Keratinocyte (primary cell): ENCODE data around the gene G2E3. TPM values are rescaled to one million over a fixed set of nuclear protein-coding genes. Genes with fewer than 3 reads are reported as not detected.

Experiments used
- DNase-seq: peaks from one replicate; pipeline ENCODE4 v3.0.0-alpha.2; 2011; ENCODE audit warnings: low read depth, missing footprints, low spot score
- FAIRE-seq: peaks from 2 replicates; lab custom pipeline; 2011; peaks lifted over from hg19 to GRCh38; lab: Jason Lieb, UNC
- H2AFZ ChIP-seq: 2 replicates; pipeline ENCODE4 v1.6.0; 2012; ENCODE audit warnings: low read length, control low read depth, inconsistent platforms; ENCODE audit not compliant: control insufficient read depth
- H3K27ac ChIP-seq: 2 replicates; pipeline ENCODE4 v1.5.1; 2011; ENCODE audit warnings: low read length; ENCODE audit not compliant: control insufficient read depth, insufficient read depth
- H3K27me3 ChIP-seq: 3 replicates; pipeline ENCODE4 v1.6.0; 2011; ENCODE audit warnings: low read length; ENCODE audit not compliant: control insufficient read depth, insufficient read depth; ENCODE audit errors: extremely low read depth
- H3K36me3 ChIP-seq, 2 experiments: 2 replicates in 1 of 2; 3 replicates in 1 of 2; pipeline ENCODE4 v1.5.1; 2011; ENCODE audit warnings: low read length in 2 of 2, mild to moderate bottlenecking in 1 of 2; ENCODE audit not compliant: control insufficient read depth in 2 of 2, insufficient read depth in 2 of 2; ENCODE audit errors: extremely low read depth in 1 of 2
- H3K4me1 ChIP-seq: 3 replicates; pipeline ENCODE4 v1.5.1; 2011; ENCODE audit warnings: low read length; ENCODE audit not compliant: control insufficient read depth, insufficient read depth; ENCODE audit errors: extremely low read depth
- H3K4me2 ChIP-seq: 3 replicates; pipeline ENCODE4 v1.6.0; 2011; ENCODE audit warnings: low read depth, low read length; ENCODE audit not compliant: control insufficient read depth, insufficient read depth; ENCODE audit errors: extremely low read depth
- H3K4me3 ChIP-seq, 3 experiments: fragments of 200-600 bp in 1 of 3; sonication (generic) in 1 of 3; 2 replicates in 2 of 3; 3 replicates in 1 of 3; pipeline ENCODE4 v1.5.1; 2011 to 2016; ENCODE audit warnings: low read length in 3 of 3, mild to moderate bottlenecking in 3 of 3, control low read depth in 2 of 3, inconsistent platforms in 1 of 3, low read depth in 1 of 3, mixed read lengths in 1 of 3, mixed run types in 1 of 3, moderate library complexity in 1 of 3; ENCODE audit not compliant: control insufficient read depth in 2 of 3, insufficient read depth in 2 of 3; ENCODE audit errors: extremely low read depth in 1 of 3
- H3K79me2 ChIP-seq: 2 replicates; pipeline ENCODE4 v1.6.0; 2012; ENCODE audit warnings: low read length; ENCODE audit not compliant: control insufficient read depth, insufficient read depth
- H3K9ac ChIP-seq: 3 replicates; pipeline ENCODE4 v1.6.0; 2011; ENCODE audit warnings: low read length; ENCODE audit not compliant: control insufficient read depth, insufficient read depth; ENCODE audit errors: extremely low read depth
- H3K9me1 ChIP-seq: 3 replicates; pipeline ENCODE4 v1.6.0; 2011; ENCODE audit warnings: low read length; ENCODE audit not compliant: control insufficient read depth, insufficient read depth; ENCODE audit errors: extremely low read depth
- H3K9me3 ChIP-seq: 2 replicates; pipeline ENCODE4 v1.5.1; 2012; ENCODE audit warnings: low read depth, low read length; ENCODE audit not compliant: control insufficient read depth
- H4K20me1 ChIP-seq: 3 replicates; pipeline ENCODE4 v1.6.0; 2011; ENCODE audit warnings: low read length; ENCODE audit not compliant: control insufficient read depth, insufficient read depth; ENCODE audit errors: extremely low read depth
- EZH2 ChIP-seq: IDR thresholded peaks from one replicate; pipeline ENCODE4 v1.6.1; 2012; ENCODE audit warnings: inconsistent platforms, mild to moderate bottlenecking, low read length, moderate library complexity
- dilution Hi-C: fragments of 300-500 bp; cut with MboI; formaldehyde crosslinking; loops from one replicate; pipeline ENCODE4 v1.7.0; 2020; ENCODE audit warnings: low sequenced_read_pairs; ENCODE audit not compliant: extremely low pct_ligation_motif_present
- polyA plus RNA-seq, 5 experiments: library from polyadenylated mRNA; depleted of rRNA in 3 of 5; stranded (reverse) in 3 of 5; stranded (forward) in 1 of 5; unstranded in 1 of 5; fragments of >200 nt; gene quantifications; 1 replicate in 1 of 5; 2 replicates in 3 of 5; 3 replicates in 1 of 5; pipeline versions ENCODE4 v1.2.1 to v1.2.3, GENCODE V29; 2011 to 2012; ENCODE audit warnings: missing spikeins in 2 of 5, low read depth in 1 of 5, low replicate concordance in 1 of 5
- TF ChIP-seq, protein P1 (sequence below), 3 experiments: IDR thresholded peaks in 1 of 3; conservative IDR thresholded peaks in 1 of 3; optimal IDR thresholded peaks in 1 of 3; 2 replicates in 2 of 3; 3 replicates in 1 of 3; pipeline versions ENCODE3 to v1.5.1; 2011; ENCODE audit warnings: low read length in 3 of 3, mild to moderate bottlenecking in 3 of 3, moderate library complexity in 2 of 3, control low read depth in 1 of 3, inconsistent platforms in 1 of 3; ENCODE audit not compliant: insufficient read depth in 2 of 3; ENCODE audit errors: extremely low read depth in 1 of 3

G2E3 gene
- polyA plus RNA-seq, 1 donor (not counting 4 experiments of a cell fraction or from before 2014, with no cell fraction given): 24.3 TPM

DNA sequence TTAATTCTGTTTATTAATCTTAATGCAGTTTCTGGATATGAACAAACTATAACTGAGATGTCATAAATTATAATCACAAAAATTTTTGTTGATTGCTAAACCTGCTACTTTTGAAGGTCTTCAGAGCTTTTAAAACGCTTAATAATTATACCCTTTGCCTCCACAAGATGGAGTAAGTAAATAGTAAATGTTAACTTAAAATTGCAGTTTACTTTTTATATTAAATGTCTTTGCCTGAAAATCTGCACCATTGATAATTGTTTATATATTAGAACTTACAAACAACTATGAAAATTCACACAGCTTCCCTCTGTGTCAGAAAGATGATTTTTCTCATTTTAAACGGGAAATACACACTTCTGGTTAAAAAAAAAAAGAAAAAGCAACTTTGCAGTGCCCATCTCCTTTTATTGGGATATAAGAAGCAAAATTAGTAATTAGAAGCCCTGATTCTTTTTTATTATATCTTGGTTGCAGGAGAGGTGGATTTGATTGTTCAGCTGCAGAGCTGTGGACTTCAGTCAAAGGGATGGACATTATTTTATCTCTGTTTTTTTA lies 98.7 kb downstream of the G2E3 start:
- no peaks in the 10 kb centered on the region for H4K20me1 ChIP-seq
- H3K36me3 ChIP-seq: peaks cover 7 to 11% of the 10 kb centered on the region in 2 experiments
- H3K79me2 ChIP-seq: no peaks in the 10 kb centered on the region

DNA sequence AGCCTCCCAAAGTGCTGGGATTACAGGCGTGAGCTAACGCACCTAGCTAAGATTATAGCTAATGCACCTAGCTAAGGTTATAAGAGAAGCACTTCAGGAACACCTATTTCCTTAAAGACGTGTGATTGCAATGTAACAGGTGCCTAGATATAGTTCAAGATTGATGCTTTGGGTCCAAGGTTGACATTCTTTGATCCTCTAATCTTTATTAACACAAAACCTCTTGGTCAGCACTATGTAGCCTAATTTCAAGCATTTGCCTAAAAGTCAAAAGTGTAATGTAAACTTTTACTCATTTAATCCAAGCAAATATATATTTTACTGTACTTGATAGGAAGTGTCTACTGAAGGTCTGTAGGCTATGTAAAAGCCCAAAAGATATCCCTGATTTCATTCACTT lies 99.7 kb downstream of the G2E3 start:
- Histone ChIP-seq H3K79me2 (no peaks in the 10 kb centered on the region), H4K20me1 (no peaks in the 10 kb centered on the region), H3K9me1 (no peaks in the 10 kb centered on the region), H2AFZ (no peak overlapping the region), H3K4me3 (no peak overlapping the region), H3K27me3 (no peaks in the 10 kb centered on the region), H3K4me2 (no peak overlapping the region), H3K9ac (no peak overlapping the region), H3K4me1 (no peaks in the 10 kb centered on the region), H3K27ac (no peak overlapping the region), H3K36me3 (peaks cover 7 to 13% of the 10 kb centered on the region in 2 experiments), H3K9me3 (no peaks in the 10 kb centered on the region)
- TF ChIP-seq, protein P1, sequence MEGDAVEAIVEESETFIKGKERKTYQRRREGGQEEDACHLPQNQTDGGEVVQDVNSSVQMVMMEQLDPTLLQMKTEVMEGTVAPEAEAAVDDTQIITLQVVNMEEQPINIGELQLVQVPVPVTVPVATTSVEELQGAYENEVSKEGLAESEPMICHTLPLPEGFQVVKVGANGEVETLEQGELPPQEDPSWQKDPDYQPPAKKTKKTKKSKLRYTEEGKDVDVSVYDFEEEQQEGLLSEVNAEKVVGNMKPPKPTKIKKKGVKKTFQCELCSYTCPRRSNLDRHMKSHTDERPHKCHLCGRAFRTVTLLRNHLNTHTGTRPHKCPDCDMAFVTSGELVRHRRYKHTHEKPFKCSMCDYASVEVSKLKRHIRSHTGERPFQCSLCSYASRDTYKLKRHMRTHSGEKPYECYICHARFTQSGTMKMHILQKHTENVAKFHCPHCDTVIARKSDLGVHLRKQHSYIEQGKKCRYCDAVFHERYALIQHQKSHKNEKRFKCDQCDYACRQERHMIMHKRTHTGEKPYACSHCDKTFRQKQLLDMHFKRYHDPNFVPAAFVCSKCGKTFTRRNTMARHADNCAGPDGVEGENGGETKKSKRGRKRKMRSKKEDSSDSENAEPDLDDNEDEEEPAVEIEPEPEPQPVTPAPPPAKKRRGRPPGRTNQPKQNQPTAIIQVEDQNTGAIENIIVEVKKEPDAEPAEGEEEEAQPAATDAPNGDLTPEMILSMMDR (optimal IDR thresholded peaks at IDR 0.05 in 1 of 3, IDR thresholded peaks at IDR 0.05 in 1 of 3, conservative IDR thresholded peaks at IDR 0.05 in 1 of 3; ENCODE audit: extremely low read depth in 1 of 3, insufficient read depth in 2 of 3, low read length in 3 of 3): no peak
- no peak for TF ChIP-seq EZH2
- no peak for DNase-seq
- FAIRE-seq: no peak
- dilution Hi-C loops: no loop called here

More for the DNA sequence above, 98.7 kb downstream of the G2E3 start:
- no peak overlapping the region for H3K27ac ChIP-seq
- FAIRE-seq (no peak), DNase-seq (no peak)
- no peak overlapping the region for H3K9ac ChIP-seq
- no peak overlapping the region for H3K4me3 ChIP-seq
- H3K4me1 ChIP-seq: no peaks in the 10 kb centered on the region
- no peaks in the 10 kb centered on the region for H3K9me1 ChIP-seq
- no peaks in the 10 kb centered on the region for H3K27me3 ChIP-seq
- H3K4me2 ChIP-seq: no peak overlapping the region
- no peaks in the 10 kb centered on the region for H3K9me3 ChIP-seq
- H2AFZ ChIP-seq: no peak overlapping the region
- TF ChIP-seq, protein P1 (optimal IDR thresholded peaks at IDR 0.05 in 1 of 3, IDR thresholded peaks at IDR 0.05 in 1 of 3, conservative IDR thresholded peaks at IDR 0.05 in 1 of 3; ENCODE audit: extremely low read depth in 1 of 3, insufficient read depth in 2 of 3, low read length in 3 of 3): no peak
- no peak for TF ChIP-seq EZH2
- dilution Hi-C loops: no loop called here
